Measurements from ENCODE around the gene RPS6KA2.

RPS6KA2 gene

DNA sequence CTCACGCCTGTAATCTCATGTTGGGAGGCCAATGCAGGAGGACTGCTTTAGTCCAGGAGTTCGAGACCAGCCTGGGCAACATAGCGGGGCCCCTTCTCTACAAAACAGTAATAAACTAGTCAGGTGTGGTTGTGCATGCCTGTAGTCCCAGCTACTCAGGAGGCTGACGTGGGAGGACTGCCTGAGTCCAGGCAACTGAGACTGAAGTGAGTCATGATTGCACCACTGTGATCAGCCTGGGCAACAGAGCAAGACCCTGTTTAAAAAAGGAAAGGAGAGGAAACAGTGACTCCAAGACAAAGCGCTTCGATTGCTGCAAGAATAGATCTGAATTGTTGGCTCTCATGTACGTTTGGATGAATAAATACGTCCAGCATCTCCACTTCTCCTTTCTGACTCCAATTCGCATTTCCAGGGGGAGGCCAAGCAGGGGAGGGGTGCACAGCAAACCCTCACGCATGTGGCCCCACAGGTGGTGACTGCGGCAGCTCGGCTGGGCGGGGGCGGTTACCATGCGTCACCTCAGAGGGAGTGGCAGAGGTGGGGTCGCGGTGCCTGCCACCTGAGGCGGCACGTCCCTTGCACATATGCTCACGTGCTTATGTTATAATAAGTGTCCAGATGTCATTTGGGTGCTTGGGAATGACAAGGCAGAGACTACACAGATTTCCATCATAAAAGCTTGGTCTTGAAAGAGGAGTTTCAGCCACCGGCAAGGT is 149.2 kb downstream of the RPS6KA2 start:
- Histone ChIP-seq H3K27ac (ENCODE audit: insufficient read depth in 1 of 2, low read depth in 1 of 2, low read length in 2 of 2, poor library complexity in 1 of 2, severe bottlenecking in 2 of 2) (no peak overlapping the region), H3K27me3 (replicated peaks in 2 of 5; ENCODE audit: control insufficient read depth in 4 of 5, insufficient read depth in 5 of 5, low read length in 4 of 5) (no peaks in the 10 kb centered on the region), H3K4me3 (ENCODE audit: control insufficient read depth in 1 of 7, extremely low read depth in 1 of 7, insufficient read depth in 4 of 7, low read depth in 2 of 7, low read length in 6 of 7) (no peak overlapping the region), H3K9me3 (ENCODE audit: control extremely low read depth in 1 of 5, control insufficient read depth in 4 of 5, insufficient read depth in 2 of 5, low read depth in 1 of 5, low read length in 4 of 5) (no peaks in the 10 kb centered on the region), H3K36me3 (ENCODE audit: control insufficient read depth in 4 of 4, insufficient read depth in 4 of 4, low read length in 3 of 4) (no peaks in the 10 kb centered on the region), H3K4me1 (ENCODE audit: control extremely low read depth in 1 of 4, control insufficient read depth in 4 of 4, insufficient read depth in 4 of 4, low read length in 3 of 4) (peaks cover 0 to 8% (median 1%) of the 10 kb centered on the region in 4 experiments)
- no peak for DNase-seq
- 97% methylated on average over 18 of the region's 21 CpGs for WGBS (ENCODE audit: insufficient coverage)
- POLR2A ChIA-PET, result no interaction called here
- CTCF ChIA-PET, result interaction anchor here (1.9 kb wide), 1 partner anchor 40 kb away, joined by 4 read pairs; no protein-coding TSS in a partner anchor

DNA sequence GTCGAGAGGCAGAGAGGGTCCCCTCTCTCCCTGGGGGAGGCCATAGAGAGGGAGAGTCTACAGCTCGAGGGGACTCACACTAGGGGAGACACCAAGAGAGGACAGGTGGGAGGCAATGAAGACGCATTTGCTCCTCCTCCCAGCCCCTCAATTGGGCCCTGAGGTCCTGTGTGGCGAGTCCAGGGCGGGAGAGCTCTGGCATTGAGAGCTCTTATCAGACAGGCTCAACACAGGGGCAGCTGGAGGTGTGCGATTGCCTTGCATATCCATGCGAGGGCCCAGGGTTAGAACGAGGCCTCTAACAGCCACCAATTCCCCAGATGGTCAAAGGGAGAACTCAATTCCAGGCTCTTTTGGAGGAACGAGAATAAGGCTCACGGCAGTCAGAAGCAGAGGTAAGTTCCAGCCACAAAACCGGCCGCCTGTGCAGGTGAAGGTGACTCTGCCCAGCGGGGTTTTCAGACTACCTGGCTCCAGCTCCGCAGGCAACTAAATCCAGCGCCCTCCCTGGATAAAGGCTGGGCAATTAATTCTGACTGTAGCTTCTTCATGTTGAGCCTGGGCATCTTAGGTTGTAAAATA is 150.3 kb downstream of the RPS6KA2 start:
- Histone ChIP-seq H3K4me1 (ENCODE audit: control extremely low read depth in 1 of 4, control insufficient read depth in 4 of 4, insufficient read depth in 4 of 4, low read length in 3 of 4) (peaks cover 0 to 8% (median 1%) of the 10 kb centered on the region in 4 experiments), H3K27ac (ENCODE audit: insufficient read depth in 1 of 2, low read depth in 1 of 2, low read length in 2 of 2, poor library complexity in 1 of 2, severe bottlenecking in 2 of 2) (no peak overlapping the region), H3K4me3 (ENCODE audit: control insufficient read depth in 1 of 7, extremely low read depth in 1 of 7, insufficient read depth in 4 of 7, low read depth in 2 of 7, low read length in 6 of 7) (no peak overlapping the region), H3K36me3 (ENCODE audit: control insufficient read depth in 4 of 4, insufficient read depth in 4 of 4, low read length in 3 of 4) (no peaks in the 10 kb centered on the region), H3K9me3 (ENCODE audit: control extremely low read depth in 1 of 5, control insufficient read depth in 4 of 5, insufficient read depth in 2 of 5, low read depth in 1 of 5, low read length in 4 of 5) (no peaks in the 10 kb centered on the region), H3K27me3 (replicated peaks in 2 of 5; ENCODE audit: control insufficient read depth in 4 of 5, insufficient read depth in 5 of 5, low read length in 4 of 5) (no peaks in the 10 kb centered on the region)
- 94% methylated on average over 15 of the region's 15 CpGs for WGBS (ENCODE audit: insufficient coverage)
- POLR2A ChIA-PET, result interaction anchor here (0.6 kb wide), 1 partner anchor 513 kb away, joined by 4 read pairs; no protein-coding TSS in a partner anchor
- CTCF ChIA-PET, result interaction anchor here (0.8 to 1.3 kb wide), 3 partner anchors 11 to 14 kb away, joined by 3 to 4 read pairs (median 3); no protein-coding TSS in a partner anchor
- no peak for DNase-seq

DNA sequence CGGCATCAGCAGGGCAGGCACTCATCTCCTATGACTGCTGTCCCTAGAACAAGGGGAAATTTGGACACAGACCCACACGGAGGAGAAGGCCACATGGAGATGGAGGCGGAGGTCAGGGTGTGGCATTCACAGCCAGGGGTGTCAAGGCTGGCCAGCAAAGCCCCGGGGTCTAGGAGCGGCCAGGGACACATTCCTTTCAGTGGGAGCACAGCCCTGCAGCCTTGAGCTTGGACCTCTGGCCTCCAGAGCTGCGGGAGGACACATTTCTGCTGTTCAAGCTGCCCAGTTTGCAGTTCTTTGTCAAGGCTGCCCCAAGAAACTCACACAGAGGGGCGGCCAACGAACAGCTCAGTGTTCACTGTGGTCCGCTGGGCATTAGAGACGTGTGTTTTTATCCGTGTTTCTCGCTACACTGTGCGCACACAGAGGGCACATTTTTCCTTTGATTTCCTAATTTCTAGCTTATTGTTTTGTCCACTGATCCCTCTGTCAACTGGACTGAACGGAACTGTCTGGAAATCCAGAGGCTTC is 150.9 kb downstream of the RPS6KA2 start:
- Histone ChIP-seq H3K36me3 (ENCODE audit: control insufficient read depth in 4 of 4, insufficient read depth in 4 of 4, low read length in 3 of 4) (no peaks in the 10 kb centered on the region), H3K9me3 (ENCODE audit: control extremely low read depth in 1 of 5, control insufficient read depth in 4 of 5, insufficient read depth in 2 of 5, low read depth in 1 of 5, low read length in 4 of 5) (no peaks in the 10 kb centered on the region), H3K4me1 (ENCODE audit: control extremely low read depth in 1 of 4, control insufficient read depth in 4 of 4, insufficient read depth in 4 of 4, low read length in 3 of 4) (peaks cover 0 to 4% (median 1%) of the 10 kb centered on the region in 4 experiments), H3K27me3 (replicated peaks in 2 of 5; ENCODE audit: control insufficient read depth in 4 of 5, insufficient read depth in 5 of 5, low read length in 4 of 5) (no peaks in the 10 kb centered on the region), H3K4me3 (ENCODE audit: control insufficient read depth in 1 of 7, extremely low read depth in 1 of 7, insufficient read depth in 4 of 7, low read depth in 2 of 7, low read length in 6 of 7) (no peak overlapping the region), H3K27ac (ENCODE audit: insufficient read depth in 1 of 2, low read depth in 1 of 2, low read length in 2 of 2, poor library complexity in 1 of 2, severe bottlenecking in 2 of 2) (no peak overlapping the region)
- POLR2A ChIA-PET, result interaction anchor here (0.6 kb wide), 1 partner anchor 513 kb away, joined by 4 read pairs; no protein-coding TSS in a partner anchor
- CTCF ChIA-PET, result interaction anchor here (0.9 to 1.3 kb wide), 2 partner anchors 12 to 13 kb away, joined by 3 to 4 read pairs; no protein-coding TSS in a partner anchor
- no peak for DNase-seq
- whole genome bisulfite sequencing (ENCODE audit: insufficient coverage), result 98% methylated on average over 13 of the region's 14 CpGs

DNA sequence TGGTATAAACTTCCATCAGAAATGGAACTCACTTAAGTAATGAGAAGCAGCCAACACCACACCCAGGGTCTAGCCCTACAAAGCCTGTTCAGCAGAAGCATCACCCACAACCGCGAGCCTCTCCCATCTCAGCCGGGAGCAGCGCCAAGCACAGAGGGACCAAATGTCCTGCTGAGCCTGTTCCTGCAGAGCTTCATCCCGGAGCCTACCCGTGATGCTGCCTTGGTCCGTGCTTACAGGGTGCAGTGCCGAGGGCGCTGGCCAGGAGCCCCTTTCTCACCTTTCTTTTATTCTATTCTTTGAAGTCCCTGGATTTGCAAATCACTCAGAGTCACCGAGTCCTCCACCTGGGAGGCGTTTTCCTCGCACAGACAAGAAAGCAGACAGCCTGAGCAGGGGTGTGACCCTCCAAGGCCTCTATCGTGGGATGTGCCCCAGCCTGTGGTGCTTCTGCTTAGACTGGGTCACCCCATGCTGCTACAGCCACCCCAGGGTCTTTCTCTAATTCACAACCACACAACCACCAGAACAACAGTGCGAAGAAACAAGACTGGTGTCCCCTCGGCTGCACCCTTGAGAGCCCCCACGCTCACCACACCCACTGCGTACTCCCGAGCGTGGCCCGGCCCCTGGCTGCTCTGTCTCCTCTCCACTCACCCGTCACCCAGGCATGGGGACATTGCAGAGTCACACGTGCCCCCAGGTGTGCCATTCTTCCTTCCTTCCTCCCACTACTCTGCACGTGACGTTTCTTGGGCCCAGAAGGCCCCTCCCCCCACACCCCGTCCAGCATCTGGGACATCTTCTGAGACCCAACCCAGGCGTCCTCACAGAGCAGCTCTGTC is 152.1 kb downstream of the RPS6KA2 start:
- no peak for DNase-seq
- WGBS (ENCODE audit: insufficient coverage), result 92% methylated on average over 20 of the region's 26 CpGs
- Histone ChIP-seq H3K9me3 (ENCODE audit: control extremely low read depth in 1 of 5, control insufficient read depth in 4 of 5, insufficient read depth in 2 of 5, low read depth in 1 of 5, low read length in 4 of 5) (no peaks in the 10 kb centered on the region), H3K4me3 (ENCODE audit: control insufficient read depth in 1 of 7, extremely low read depth in 1 of 7, insufficient read depth in 4 of 7, low read depth in 2 of 7, low read length in 6 of 7) (no peak overlapping the region), H3K27ac (ENCODE audit: insufficient read depth in 1 of 2, low read depth in 1 of 2, low read length in 2 of 2, poor library complexity in 1 of 2, severe bottlenecking in 2 of 2) (no peak overlapping the region), H3K27me3 (replicated peaks in 2 of 5; ENCODE audit: control insufficient read depth in 4 of 5, insufficient read depth in 5 of 5, low read length in 4 of 5) (no peaks in the 10 kb centered on the region), H3K36me3 (ENCODE audit: control insufficient read depth in 4 of 4, insufficient read depth in 4 of 4, low read length in 3 of 4) (no peaks in the 10 kb centered on the region), H3K4me1 (ENCODE audit: control extremely low read depth in 1 of 4, control insufficient read depth in 4 of 4, insufficient read depth in 4 of 4, low read length in 3 of 4) (peaks cover 0 to 4% (median 1%) of the 10 kb centered on the region in 4 experiments)
- ChIA-PET CTCF (no interaction called here), POLR2A (no interaction called here)

DNA sequence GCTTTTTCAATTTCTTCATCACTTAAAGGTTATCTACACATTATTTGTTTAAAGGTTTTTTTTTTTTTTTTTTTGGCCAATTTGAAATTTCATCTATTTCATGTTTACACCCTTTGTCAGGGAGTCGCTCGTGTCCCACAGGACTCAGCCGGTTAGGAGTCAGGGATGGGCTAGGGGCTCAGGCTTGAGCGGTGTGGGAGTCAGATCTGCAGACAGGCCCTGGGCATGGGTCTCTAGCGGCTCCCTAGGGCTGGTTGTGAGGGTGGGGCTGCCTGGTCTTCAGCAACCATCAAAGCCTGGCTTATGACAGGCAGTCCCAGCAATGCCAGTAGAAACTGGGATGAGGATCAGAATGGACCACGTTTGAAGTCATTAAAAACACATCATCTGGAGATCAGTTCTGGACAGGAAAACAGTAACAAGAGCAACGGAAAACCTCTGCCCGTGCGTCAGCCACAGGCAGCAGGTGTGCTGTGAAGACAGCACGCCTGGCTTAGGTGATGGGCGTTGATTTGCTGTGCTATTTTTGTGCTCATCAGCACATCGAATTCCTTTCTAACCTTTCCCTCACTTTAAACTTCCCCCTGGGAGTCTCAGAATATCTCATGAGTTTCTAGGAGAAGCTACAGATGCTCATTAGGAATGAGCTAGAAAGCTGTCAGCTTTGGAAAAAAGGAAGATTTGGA is 153.0 kb downstream of the RPS6KA2 start:
- Histone ChIP-seq H3K4me3 (ENCODE audit: control insufficient read depth in 1 of 7, extremely low read depth in 1 of 7, insufficient read depth in 4 of 7, low read depth in 2 of 7, low read length in 6 of 7) (no peak overlapping the region), H3K36me3 (ENCODE audit: control insufficient read depth in 4 of 4, insufficient read depth in 4 of 4, low read length in 3 of 4) (no peaks in the 10 kb centered on the region), H3K27me3 (replicated peaks in 2 of 5; ENCODE audit: control insufficient read depth in 4 of 5, insufficient read depth in 5 of 5, low read length in 4 of 5) (no peaks in the 10 kb centered on the region), H3K4me1 (ENCODE audit: control extremely low read depth in 1 of 4, control insufficient read depth in 4 of 4, insufficient read depth in 4 of 4, low read length in 3 of 4) (peaks cover 0 to 2% (median 1%) of the 10 kb centered on the region in 4 experiments), H3K9me3 (ENCODE audit: control extremely low read depth in 1 of 5, control insufficient read depth in 4 of 5, insufficient read depth in 2 of 5, low read depth in 1 of 5, low read length in 4 of 5) (no peaks in the 10 kb centered on the region), H3K27ac (ENCODE audit: insufficient read depth in 1 of 2, low read depth in 1 of 2, low read length in 2 of 2, poor library complexity in 1 of 2, severe bottlenecking in 2 of 2) (no peak overlapping the region)
- ChIA-PET POLR2A (no interaction called here), CTCF (no interaction called here)
- DNase-seq, result no peak
- 92% methylated on average over 11 of the region's 12 CpGs for WGBS (ENCODE audit: insufficient coverage)

DNA sequence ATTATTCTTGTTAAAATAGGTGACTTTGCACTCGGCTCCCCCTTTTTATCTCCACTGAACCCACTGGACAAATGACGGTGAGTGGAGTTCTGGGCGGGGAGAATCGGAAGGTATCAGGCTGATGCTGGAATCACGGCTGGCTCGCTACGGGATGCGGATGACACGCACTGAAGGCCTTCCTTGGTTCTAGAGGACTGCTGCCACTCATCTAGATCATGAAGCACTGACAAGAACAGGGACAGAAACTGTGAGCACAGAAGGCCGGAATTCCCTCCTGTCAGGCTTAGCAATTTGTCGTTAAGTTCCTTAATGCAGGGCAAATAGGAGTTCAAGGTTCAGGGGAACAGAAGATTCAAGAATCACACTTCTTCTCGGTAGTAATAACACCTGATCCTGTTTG is 154.4 kb downstream of the RPS6KA2 start:
- no peak for DNase-seq
- no peaks in the 10 kb centered on the region for H3K36me3 ChIP-seq (ENCODE audit: control insufficient read depth in 4 of 4, insufficient read depth in 4 of 4, low read length in 3 of 4)
- ChIA-PET POLR2A (no interaction called here), CTCF (no interaction called here)
- peaks cover 0 to 2% (median 0%) of the 10 kb centered on the region in 4 experiments for H3K4me1 ChIP-seq (ENCODE audit: control extremely low read depth in 1 of 4, control insufficient read depth in 4 of 4, insufficient read depth in 4 of 4, low read length in 3 of 4)
- 97% methylated on average over 12 of the region's 12 CpGs for WGBS (ENCODE audit: insufficient coverage)
- H3K9me3 ChIP-seq (ENCODE audit: control extremely low read depth in 1 of 5, control insufficient read depth in 4 of 5, insufficient read depth in 2 of 5, low read depth in 1 of 5, low read length in 4 of 5), result no peaks in the 10 kb centered on the region
- no peak overlapping the region for H3K27ac ChIP-seq (ENCODE audit: insufficient read depth in 1 of 2, low read depth in 1 of 2, low read length in 2 of 2, poor library complexity in 1 of 2, severe bottlenecking in 2 of 2)
- no peak overlapping the region for H3K4me3 ChIP-seq (ENCODE audit: control insufficient read depth in 1 of 7, extremely low read depth in 1 of 7, insufficient read depth in 4 of 7, low read depth in 2 of 7, low read length in 6 of 7)
- H3K27me3 ChIP-seq (replicated peaks in 2 of 5; ENCODE audit: control insufficient read depth in 4 of 5, insufficient read depth in 5 of 5, low read length in 4 of 5), result no peaks in the 10 kb centered on the region
